NCI-H510A treated with DMSO at 0.1 percent for 48 hours (cell line): ENCODE measurements around the gene PALMD.

Source experiments
- DNase-seq: peaks from one replicate; lab custom pipeline; 2025; lab: John Stamatoyannopoulos, UW

PALMD gene, protein sequence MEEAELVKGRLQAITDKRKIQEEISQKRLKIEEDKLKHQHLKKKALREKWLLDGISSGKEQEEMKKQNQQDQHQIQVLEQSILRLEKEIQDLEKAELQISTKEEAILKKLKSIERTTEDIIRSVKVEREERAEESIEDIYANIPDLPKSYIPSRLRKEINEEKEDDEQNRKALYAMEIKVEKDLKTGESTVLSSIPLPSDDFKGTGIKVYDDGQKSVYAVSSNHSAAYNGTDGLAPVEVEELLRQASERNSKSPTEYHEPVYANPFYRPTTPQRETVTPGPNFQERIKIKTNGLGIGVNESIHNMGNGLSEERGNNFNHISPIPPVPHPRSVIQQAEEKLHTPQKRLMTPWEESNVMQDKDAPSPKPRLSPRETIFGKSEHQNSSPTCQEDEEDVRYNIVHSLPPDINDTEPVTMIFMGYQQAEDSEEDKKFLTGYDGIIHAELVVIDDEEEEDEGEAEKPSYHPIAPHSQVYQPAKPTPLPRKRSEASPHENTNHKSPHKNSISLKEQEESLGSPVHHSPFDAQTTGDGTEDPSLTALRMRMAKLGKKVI

DNA sequence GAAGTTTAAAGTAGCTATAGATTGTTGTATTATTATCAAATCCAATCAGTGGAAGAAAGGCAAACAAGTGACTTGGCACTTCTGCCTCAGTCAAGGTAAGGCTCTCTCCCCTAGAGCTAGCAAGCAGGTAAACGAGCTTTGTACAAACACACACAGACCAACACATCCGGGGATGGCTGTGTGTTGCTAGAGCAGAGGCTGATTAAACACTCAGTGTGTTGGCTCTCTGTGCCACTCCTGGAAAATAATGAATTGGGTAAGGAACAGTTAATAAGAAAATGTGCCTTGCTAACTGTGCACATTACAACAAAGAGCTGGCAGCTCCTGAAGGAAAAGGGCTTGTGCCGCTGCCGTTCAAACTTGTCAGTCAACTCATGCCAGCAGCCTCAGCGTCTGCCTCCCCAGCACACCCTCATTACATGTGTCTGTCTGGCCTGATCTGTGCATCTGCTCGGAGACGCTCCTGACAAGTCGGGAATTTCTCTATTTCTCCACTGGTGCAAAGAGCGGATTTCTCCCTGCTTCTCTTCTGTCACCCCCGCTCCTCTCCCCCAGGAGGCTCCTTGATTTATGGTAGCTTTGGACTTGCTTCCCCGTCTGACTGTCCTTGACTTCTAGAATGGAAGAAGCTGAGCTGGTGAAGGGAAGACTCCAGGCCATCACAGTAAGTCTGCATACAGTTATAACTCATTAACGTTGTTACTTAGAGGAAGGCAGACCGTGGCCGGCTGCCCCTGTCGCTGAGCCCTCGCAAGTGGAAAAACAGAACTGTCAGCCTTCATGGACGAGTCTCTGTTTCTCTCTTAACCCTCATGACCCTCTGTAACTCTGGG, at the start of gene PALMD:
Gene PALMD (plus strand): TSS at position 415 of the 833 bp plus-strand sequence. CDS start 205 bp downstream, at position 620.
- peak; percentile 76 for DNase-seq

DNA sequence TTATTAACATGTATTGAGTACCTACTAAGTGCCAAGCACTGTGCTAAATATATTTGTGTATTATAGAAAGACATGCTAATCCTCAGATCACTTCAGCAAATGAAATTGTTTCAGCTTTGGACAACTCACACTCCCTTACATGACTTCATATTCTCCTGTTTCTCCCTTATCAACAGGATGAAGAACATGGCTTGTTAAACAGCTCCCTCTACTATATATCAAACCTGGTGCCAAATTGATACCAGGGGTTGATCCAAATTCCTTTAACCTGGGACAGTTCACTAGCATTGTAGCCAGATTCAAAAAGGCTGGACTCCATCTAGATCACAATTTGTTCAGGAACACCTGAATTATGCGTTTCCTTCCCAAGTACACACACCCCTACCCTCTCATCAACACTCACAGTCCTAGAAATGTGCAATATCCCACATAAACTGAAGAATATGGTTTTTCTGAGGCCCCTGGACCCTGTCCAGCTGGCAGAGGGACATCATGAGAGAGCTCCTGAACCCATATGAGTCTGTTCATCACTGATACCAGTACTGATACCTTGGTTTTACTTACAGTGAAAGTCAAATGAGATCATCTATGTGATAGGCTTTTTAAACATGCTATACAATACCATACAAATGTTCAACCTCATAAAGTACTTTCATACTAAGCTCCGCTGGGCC, 47.0 kb upstream of the PALMD start:
- no peak for DNase-seq

DNA sequence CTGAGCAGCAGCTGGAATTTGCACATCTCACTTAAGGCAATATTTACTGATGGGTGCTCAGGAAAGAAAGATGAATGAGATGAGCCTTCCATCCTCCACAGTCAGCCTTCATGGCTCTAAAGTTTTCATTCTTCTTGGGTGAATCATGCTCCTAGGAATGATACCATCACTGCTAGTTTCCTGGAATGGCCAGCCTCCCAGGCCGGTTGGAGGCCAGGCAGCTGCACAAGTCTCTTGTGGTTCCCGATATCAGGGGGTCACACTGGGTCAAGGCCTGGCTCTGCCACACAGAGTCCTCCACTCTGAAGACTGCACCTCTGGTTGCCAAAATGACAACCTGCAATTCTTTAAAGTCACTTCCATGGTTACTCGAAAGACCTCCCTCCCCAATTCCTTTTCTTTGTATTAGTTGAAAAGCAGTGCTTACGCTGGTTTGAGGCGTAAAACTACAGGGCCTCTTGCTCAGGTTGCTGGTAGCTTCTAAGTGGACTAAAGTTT, 46.2 kb upstream of the PALMD start:
- no peak for DNase-seq

DNA sequence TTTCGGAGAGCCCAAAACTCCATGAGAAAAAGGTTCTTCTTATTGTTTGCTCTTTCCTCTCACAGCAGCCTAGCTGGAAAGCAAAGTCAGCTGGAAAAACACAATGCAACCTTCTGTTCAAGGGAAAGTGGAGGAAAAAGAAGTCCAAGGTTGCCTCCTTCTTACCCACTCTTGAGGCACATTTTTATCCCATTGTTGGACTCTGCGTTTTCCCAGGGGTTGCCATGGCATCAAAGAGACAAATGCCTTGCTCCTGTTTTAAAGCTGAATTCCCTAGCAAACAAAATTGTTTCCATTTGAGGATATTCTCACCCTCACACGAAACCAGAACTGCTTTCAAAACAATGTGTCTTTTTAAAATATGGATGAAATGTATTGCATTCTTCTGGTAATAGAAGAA, 45.1 kb upstream of the PALMD start:
- DNase-seq, result no peak

DNA sequence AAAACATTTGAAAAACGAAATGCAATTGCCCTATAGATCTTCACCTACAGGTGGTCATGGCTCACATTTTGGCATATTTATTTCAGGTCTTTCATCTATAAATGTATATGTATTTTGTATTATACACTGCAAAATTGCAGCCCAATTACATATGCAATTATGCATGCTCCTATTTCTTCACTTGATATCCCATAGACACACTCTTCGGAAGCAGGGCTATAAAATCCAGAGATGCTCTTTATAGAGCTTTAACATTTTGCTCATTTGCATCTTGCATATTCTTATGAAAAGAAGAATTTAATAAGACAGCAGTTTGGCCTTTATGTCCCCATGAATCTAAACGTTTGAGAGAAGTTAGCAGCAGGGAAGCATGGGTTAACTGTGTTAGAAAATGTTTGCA, 44.7 kb upstream of the PALMD start:
- no peak for DNase-seq

DNA sequence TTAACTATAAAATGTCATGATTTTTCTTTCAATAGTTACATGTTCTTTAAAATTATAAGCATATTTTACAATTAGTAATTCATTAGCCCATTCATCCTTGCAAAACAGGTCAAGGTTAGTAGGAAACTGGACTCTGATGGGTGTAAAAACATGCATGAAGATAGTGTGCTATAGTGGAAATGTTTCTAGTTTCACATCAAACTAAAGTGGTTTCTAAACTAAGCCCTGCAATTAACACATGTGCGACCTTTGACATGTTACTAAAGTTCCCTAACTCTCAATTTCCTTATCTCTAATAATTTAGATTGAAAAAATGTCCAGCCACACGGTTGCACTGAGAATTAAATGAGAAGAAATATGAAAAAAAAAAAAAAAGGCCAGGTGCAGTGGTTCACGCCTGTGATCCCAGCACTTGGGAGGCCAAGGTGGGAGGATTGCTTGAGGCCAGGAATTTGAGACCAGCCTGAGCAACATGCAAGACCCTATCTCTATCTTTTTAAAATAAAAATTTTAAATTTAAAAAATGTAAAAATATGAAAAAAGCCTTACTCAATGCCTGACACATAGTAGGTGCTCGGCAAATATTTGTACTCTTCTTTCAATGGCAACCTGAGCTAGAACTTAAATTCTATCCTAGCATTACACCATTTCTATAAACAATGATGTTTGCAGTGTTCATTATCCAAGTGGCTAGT, 44.1 kb upstream of the PALMD start:
- no peak for DNase-seq

DNA sequence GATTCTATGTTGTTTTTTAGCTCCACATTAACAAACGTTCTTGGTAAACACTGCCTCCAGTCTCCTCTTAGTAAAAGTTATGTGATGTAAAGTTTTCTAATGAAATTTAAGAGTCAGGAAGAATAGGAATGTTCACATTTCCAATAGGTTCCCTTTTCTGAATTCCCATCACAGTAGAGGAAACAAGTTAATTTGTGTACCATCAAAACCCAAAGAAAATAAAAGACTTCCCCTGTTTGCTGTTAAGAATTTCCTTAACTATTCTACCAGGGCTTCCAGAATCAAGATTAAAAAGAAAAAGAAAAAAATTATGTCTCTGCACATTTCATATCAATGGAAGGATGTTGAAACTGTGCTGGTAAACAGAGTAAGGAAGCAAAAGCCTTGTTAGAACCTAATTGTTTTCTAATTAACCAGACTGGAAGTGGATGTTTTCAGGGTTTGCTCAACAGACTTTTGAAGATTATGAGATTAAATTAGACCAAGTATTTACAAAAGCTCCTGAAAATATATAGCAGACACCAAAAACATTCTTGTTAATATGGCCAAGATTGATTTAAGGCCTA, 43.4 kb upstream of the PALMD start:
- DNase-seq, result no peak

DNA sequence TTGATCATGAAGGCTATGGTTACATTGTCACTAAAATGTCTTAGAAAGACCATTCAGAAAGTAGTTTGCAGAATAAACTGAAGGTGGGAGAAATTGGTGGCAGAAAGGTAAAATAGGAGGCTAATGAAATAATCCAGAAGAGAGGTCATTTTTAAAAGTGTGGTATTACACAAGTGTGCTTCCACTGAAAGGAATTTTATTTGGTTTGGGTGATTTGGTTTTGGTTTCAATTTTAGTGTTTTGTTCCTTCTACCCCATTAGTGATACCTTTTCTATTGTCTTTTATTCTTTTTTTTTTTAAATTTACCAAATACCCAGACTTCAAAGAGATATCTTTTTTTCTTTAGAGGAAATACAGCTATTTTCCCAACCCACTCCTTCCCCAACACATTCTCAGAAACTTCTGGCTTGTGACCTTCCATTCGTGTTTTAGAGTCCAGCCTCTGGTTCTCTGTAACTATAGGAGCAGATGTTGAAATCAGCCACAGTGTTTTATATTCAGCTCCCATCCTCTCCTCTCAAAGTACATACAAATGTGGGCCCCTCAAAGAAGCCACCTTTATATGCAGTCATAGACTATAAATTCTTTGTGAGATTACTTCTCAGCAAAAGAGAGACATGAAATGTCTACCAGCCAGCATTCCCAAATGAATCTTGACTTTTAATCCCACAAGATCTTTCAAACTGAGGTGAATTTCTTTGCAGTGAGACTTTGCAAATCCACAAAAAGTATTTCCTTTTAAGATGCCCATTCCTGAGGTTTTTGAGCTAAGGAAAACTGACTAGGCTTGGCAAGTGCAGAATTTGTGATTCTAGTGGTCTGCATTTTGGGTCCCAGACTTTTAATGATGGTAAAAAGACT, 42.0 kb upstream of the PALMD start:
- no peak for DNase-seq

DNA sequence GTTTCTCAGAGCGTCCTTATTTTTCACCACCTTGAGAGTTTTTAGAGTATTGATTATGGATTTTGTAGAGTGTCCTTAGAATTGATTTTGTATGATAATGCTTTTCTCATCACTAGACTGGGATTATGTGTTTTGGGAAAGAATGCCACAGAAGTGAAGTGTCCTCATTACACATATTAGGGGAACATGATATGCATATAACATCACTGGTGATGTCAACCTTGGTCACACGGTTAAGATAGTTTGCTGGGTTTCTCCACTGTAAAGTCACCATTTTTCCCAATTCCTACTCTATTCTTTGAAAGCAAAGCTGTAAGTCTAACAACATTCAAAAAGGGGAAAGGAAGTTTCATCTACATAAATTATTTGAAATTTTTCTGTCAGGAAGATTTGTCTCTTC, 39.6 kb upstream of the PALMD start:
- DNase-seq, result no peak

DNA sequence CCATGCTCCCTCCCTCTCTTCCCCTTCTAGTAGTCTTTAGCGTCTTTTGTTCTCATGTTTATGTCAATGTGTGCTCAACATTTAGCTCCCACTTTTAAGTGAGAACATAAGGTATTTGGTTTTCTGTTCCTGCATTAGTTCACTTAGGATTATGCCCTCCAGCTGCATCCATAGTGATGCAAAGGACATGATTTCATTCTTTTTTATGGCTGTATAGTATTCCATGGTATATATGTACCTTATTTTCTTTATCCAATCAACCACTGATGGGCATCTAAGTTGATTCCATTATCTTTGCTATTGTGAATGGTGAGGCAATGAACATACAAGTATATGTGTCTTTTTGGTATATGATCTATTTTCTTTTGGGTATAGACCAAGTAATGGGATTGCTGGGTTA, 38.3 kb upstream of the PALMD start:
- DNase-seq, result no peak

DNA sequence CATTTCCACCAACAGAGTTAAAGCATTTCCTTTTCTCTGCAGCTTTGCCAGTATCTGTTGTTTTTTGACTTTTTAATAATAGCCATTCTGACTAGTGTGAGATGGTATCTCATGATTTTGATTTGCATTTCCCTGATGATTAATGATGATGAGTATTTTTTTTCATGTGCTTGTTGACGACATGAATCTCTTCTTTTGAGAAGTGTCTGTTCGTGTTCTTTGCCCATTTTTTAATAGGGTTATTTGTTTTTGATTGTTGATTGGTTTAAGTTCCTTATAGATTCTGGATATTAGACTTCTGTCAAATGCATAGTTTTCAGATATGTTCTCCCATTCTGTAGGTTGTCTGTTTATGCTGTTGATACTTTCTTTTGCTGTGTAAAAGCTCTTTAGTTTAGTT, 37.9 kb upstream of the PALMD start:
- DNase-seq, result no peak

DNA sequence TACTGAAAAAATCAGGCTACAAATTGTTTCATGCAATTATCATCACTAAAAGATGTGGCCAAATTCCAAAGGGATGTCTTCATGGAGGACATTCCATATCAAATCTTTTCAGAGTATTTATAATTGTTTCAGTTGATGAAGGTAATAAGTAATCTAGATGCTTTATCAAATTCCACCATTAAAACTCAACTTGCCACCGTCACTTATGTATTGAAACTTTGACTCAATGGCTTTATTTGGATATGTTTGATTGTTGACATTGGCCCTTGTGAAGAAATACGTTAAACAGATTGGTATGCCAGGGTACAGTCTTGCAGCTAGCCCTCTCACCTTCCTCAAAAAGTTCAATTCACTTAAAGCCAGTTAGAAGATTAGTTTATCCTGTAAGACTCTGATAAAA, 32.2 kb upstream of the PALMD start:
- DNase-seq, result no peak

DNA sequence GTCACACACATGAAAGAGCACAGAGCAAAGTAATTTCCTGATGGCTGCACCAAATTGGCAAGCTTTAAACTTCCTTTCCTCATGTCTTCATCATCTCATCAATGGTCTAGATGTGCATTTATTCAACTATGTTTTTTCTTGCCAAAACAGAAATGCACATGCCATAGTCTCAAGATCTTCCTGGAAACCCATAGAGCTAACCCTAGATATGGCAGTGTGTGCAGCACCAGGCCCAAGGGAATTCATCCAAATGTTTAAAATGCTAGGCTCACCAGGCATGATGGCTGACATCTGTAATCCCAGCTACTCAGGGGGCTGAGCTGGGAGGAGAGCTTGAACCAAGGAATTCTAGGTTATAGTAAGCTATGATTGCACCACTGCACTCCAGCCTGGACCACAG, 31.2 kb upstream of the PALMD start:
- no peak for DNase-seq

DNA sequence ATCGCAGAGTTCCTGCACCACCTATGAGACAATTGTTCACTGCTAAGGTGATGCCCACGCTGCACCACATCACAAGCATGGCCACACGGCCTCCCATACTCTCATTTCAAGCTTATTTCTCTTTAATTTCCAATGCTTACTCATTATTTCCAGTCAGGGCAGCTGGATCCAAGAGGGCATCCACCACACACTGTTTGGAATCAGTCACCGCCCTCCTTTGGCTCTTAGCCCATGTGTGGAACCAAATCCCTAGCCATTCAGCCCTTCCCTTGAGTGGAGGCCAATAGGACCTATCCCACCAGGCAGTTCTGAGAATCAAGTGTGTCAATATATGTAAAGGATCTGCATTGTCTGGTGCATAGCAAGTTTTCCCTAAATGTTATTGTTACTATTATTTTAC, 26.3 kb upstream of the PALMD start:
- no peak for DNase-seq

DNA sequence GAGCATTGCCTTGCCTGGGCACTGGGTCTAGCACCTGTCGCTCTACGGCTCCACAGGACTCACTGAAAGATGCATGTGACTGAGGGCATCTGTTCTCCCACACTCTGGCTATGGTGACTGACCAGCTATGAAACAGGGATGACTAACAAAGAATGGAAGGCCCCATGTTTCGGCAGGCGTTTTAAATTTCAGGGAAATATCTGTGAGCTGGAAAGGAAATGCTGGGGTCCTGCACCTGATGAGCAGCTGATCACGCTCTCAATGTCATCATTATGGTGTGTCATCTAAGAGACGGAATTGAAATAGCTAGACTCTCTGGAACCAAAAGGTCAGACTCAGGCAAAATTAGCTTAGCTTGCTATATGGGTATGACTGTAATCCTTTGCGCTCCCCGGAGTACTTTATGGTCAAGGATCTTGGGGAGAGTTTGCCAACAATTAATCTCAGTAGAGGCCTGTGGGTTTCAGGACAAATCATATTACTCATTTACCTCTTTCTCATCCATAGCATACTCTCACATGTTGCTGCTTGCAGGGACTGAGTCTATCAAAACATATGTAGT, 24.5 kb upstream of the PALMD start:
- no peak for DNase-seq

DNA sequence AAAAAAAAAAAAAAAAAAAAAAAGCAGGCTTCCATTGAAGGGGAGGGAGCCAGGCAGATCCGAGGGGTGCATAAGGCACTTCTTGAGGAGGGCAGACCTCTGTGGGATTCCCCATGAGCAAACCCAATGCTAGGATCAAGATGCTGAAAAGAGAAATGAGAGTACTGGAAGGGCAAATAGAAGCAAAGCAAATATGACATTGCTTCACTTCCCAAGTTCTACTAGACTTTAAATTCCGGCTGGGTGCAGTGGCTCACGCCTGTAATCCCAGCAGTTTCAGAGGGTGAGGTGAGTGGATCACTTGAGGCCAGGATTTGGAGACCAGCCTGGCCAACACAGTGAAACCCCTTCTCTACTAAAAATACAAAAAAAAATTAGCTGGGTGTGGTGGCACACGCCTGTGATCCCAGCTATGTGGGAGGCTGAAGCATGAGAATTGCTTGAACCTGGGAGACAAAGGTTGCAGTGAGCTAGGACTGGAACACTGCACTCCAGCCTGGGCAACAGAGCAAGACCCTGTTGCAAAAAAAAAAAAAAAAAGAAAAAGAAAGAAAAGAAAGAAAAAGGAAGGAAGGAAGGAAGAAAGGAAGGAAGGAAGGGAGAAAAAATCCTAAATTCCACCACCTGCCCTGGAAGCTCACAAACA, 23.1 kb upstream of the PALMD start:
- DNase-seq, result no peak

DNA sequence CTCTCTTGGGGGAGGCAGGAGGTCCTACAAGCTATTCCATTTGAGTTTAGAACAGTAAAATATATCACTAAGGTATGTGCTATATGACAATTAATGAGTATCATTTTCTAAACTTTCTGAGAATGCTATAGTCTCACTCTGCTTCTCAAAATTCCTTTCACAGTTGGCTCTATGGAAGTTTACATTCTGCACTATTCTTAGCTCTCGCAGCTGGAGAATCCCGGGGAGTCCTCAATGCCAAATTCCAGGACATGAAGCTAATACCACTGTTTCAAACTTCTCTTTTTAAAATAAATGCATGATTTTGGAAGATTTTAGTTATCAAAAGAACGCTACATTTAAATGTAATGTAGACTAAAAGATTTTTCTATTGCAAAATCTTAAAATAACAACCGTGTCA, 22.4 kb upstream of the PALMD start:
- DNase-seq, result no peak

DNA sequence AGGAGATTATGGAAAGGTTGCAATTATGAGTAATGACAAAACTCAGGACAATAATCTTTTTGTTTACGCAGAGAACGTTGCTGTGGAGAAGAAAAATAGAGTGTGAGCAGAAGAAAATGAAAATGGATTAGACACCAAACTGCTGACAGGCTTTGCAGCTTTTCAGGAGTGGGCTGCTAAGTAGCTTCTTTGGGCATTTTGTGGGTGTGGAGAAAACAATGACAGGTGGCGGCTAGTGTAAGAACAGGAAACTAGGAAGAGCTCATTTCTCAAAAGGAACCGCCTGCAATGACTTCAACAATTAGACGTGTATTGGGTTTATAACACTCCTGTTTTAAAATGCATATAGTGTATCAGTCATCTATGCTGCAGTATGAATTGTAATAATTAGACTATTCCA, 18.3 kb upstream of the PALMD start:
- no peak for DNase-seq

DNA sequence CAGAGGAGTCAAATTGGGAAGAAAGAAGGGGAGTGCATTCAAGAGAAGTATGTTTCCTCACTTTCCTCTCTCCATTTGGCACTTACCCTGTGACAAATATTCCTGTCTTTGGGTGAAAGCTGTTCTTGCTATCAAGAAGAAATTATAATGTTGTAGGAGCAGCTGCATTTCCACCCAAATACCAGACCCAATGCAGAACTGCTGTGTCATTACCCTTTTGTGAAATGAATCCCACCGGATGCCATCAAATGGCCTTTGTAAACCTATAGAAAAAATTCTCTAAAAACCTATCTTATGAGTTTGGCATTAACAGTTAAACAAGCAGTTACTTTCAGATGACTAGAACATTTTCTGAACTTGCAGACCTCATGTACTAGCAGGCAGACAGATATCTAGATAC, 16.7 kb upstream of the PALMD start:
- no peak for DNase-seq
